AG04449 (cell line): ENCODE data around the gene ANTKMT.

Experiments
- CTCF ChIA-PET: fragments of 350-600 bp; formaldehyde crosslinking; extraction: SDS; loops from one replicate; lab custom pipeline; 2021; ENCODE audit warnings: antibody characterized with exemption; lab: Yijun Ruan, JAX
- POLR2A ChIA-PET: fragments of 400-600, 350-600 bp; formaldehyde crosslinking; extraction: SDS; loops from one replicate; lab custom pipeline; 2020; ENCODE audit warnings: antibody characterized with exemption, inconsistent platforms; lab: Yijun Ruan, JAX
- DNase-seq: peaks from one replicate; pipeline ENCODE4 v3.0.0-alpha.2; 2010; ENCODE audit warnings: low read depth, low spot score
- H3K4me3 ChIP-seq: 2 replicates; pipeline ENCODE4 v1.5.1; 2011; ENCODE audit warnings: low read depth, mild to moderate bottlenecking, control low read depth, low read length
- TF ChIP-seq, protein P1 (sequence below): IDR thresholded peaks from one replicate; pipeline ENCODE4 v1.5.1; 2011; ENCODE audit warnings: mild to moderate bottlenecking, moderate library complexity, low read length, control low read depth, inconsistent platforms; ENCODE audit not compliant: insufficient read depth; ENCODE audit errors: missing control alignments

The ANTKMT gene

DNA sequence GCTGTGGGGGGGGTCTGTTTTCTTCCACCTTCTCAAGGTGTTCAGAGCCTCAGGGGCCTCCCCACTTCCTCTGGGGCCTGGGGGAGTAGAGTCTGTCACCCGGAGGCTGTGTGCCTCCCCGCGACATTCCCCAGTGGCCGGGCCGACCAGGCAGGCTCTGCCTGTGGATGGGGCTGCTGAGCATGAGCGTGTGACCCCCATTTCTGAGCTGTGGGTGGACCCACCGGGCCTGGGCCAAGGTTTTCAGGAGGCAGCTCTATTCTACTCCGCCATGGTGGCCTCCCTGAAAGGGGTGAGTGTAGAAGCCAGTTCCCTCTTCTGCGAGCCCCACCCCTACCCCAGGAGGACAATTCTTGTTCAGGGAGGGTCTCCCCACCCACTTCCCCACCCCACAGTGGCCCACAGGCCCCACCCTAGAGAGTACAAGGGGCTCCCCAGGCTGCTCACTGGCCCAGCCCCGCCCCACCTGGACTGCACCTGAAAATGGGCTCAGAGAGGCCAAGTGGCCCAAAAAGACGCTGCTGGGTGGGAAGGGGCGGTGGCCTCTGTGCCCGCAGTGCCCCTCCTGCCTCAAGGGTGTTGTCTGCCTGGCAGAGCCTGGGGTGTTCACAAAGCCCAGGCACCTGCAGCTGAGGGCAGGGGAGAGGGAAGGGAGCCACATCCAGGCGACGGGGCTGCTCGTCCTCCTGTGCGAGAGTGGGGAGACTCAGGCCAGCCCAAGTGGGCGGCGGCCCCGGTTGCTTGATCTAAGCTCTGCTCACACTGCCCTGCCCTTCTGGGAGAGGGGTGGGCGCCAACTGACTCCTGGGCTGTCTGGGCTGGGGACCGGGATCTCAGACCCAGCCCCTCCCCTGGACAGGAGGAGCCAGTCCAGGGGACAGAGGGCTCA lies 40.9 kb downstream of the ANTKMT start:
- ChIA-PET POLR2A (no interaction called here), CTCF (interaction anchor here (0.5 to 1.8 kb wide), 4 partner anchors 10 to 51 kb away, joined by 3 to 7 read pairs (median 4); no protein-coding TSS in a partner anchor)
- DNase-seq, result no peak
- TF ChIP-seq, protein P1, sequence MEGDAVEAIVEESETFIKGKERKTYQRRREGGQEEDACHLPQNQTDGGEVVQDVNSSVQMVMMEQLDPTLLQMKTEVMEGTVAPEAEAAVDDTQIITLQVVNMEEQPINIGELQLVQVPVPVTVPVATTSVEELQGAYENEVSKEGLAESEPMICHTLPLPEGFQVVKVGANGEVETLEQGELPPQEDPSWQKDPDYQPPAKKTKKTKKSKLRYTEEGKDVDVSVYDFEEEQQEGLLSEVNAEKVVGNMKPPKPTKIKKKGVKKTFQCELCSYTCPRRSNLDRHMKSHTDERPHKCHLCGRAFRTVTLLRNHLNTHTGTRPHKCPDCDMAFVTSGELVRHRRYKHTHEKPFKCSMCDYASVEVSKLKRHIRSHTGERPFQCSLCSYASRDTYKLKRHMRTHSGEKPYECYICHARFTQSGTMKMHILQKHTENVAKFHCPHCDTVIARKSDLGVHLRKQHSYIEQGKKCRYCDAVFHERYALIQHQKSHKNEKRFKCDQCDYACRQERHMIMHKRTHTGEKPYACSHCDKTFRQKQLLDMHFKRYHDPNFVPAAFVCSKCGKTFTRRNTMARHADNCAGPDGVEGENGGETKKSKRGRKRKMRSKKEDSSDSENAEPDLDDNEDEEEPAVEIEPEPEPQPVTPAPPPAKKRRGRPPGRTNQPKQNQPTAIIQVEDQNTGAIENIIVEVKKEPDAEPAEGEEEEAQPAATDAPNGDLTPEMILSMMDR, result no peak
- H3K4me3 ChIP-seq, result no peak overlapping the region

DNA sequence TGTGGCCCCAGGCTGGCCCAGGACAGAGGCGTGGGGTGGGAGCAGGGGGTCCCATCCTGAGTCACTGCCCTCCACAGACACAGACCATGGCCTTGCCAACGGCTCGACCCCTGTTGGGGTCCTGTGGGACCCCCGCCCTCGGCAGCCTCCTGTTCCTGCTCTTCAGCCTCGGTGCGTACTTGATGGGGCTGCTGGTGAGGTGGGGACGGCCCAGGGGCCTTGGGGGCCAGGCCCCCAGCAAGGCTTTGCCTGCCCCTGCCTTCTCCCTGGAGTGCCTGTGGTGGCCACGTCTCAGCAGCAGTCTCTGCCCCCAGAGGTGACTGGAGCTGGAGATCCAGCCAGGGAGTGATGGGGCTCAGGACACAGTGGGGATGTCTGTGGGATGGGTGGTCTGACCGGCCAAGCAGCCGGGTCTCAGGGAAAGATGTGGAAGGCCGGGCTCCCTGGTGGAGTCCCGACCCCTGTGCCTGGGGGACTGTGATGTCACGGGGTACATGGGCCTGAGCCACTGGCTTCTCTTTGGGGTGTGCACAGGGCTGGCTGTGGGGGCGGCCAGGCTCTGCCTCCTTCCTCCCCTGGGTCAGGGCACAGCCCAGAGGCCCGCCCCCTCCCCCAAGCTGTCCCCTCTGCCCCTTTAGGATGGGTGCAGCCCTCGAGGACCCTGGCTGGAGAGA lies 41.8 kb downstream of the ANTKMT start:
- CTCF ChIA-PET, result interaction anchor here (0.8 to 1.8 kb wide), 2 partner anchors 30 to 50 kb away, joined by 3 to 7 read pairs; no protein-coding TSS in a partner anchor
- TF ChIP-seq, protein P1, result no peak
- DNase-seq, result no peak
- POLR2A ChIA-PET, result no interaction called here
- no peak overlapping the region for H3K4me3 ChIP-seq

DNA sequence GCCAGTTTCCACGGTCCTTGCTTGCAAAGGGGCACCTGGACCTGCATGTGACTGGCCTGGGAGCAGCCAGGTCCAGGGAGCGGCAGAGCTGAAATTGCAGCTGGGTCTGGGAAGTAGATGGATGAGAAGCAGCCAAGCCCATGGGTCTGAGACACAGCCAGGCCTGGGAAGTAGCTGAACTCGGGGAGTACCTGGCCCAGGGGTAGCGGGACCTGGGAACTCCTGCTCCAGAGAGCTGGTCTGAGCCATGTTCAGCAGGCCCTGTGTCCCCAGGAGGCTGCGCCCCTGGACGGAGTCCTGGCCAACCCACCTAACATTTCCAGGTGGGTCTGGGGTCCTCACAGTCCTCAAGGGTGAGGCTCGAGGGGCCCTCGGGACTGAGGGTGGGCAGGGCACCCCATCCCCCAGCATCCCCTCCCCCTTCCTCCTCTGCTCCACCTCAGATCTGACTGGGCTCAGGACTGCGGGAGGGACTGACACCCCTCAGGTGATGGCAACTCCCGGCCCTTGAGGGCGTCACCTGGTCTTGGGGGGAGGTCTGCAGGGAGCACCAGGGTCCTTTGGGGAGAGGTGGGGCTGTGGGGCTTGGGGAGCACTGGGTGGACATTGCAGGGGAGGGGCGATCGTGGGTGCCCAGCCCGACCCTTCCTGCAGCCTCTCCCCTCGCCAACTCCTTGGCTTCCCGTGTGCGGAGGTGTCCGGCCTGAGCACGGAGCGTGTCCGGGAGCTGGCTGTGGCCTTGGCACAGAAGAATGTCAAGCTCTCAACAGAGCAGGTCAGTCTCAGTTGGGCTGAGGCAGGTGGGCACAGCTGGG lies 42.6 kb downstream of the ANTKMT start:
- CTCF ChIA-PET, result interaction anchor here (0.8 kb wide), 1 partner anchor 31 kb away, joined by 3 read pairs; no protein-coding TSS in a partner anchor
- POLR2A ChIA-PET, result no interaction called here
- no peak overlapping the region for H3K4me3 ChIP-seq
- TF ChIP-seq, protein P1, result no peak
- no peak for DNase-seq

DNA sequence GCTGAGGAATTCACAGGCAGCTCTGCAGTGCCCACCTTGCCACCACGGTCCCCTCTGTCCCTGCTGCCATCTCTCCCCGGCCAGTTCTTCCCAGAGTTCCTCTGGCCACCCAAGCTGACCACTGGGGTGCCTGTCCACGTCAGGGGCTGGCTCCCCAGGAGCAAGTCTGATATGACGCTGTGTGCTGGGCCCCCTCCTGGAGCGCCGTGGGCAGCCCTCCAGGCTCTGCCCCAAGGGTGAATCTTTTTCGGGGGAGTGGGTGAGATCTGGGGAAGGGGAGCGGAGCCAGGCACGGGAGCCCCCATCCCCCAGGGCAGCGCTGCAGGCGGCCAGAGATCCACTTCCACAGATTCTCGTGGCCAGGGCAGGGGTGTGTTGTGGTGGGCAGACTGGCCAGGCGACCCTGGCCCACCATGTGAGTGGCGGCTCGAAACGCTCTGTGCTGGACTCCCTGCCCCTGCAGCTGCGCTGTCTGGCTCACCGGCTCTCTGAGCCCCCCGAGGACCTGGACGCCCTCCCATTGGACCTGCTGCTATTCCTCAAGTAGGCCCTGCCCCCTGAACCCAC lies 43.3 kb downstream of the ANTKMT start:
- ChIA-PET CTCF (no interaction called here), POLR2A (no interaction called here)
- DNase-seq, result no peak
- TF ChIP-seq, protein P1, result no peak
- H3K4me3 ChIP-seq, result no peak overlapping the region

DNA sequence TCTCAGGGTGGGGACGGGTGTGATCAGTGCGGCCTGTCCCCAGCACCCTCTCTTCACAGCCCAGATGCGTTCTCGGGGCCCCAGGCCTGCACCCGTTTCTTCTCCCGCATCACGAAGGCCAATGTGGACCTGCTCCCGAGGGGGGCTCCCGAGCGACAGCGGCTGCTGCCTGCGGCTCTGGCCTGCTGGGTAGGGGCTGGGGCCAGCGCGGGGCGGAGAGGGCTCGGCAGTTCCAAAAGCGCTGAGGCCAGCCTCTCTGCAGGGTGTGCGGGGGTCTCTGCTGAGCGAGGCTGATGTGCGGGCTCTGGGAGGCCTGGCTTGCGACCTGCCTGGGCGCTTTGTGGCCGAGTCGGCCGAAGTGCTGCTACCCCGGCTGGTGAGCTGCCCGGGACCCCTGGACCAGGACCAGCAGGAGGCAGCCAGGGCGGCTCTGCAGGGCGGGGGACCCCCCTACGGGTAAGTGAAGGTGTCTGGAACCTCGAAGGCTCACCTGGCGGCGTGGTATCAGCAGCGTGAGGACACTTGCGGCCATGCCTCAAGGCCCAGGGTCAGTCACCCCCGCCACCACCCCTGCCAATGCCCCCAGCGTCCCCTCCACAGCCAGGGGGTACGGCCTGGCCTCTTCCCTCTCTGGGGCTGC lies 44.0 kb downstream of the ANTKMT start:
- ChIA-PET POLR2A (no interaction called here), CTCF (no interaction called here)
- TF ChIP-seq, protein P1, result no peak
- DNase-seq, result no peak
- H3K4me3 ChIP-seq, result no peak overlapping the region
